GM18517 (cell line): Measurements from ENCODE around the gene CCL25.
"Not testable (repeated sequence)": the region's sequence is repeated elsewhere in the genome, so short reads cannot be mapped to it uniquely, and the experiment has no call there.

Experiments
- ATAC-seq: cut with Tn5 transposase; IDR thresholded peaks from one replicate; pipeline ENCODE4 v1.9.1; 2021; ENCODE audit warnings: mild to moderate bottlenecking, moderate library complexity; ENCODE audit not compliant: unreplicated experiment

The CCL25 gene

GRCh38 chr19:8052464-8052859, at the start of gene CCL25:
TSS of gene CCL25 (plus strand) at chr19:8052760. CDS start at chr19:8053050, 290 bp downstream.
- ATAC-seq, result no peak

- ATAC-seq, result no peak
Measured at GRCh38 chr19:8004001-8004400, 48.6 kb upstream of the CCL25 start.

- no peak for ATAC-seq
Measured at GRCh38 chr19:8004723-8005513, 47.6 kb upstream of the CCL25 start.

GRCh38 chr19:8005534-8006256, 46.9 kb upstream of the CCL25 start, which contains the start of gene ELAVL1:
TSS of gene ELAVL1 (minus strand) at chr19:8005641. CDS start at chr19:7991815, 13,826 bp downstream.
- peak; percentile 44 for ATAC-seq

GRCh38 chr19:8017808-8018207, 34.8 kb upstream of the CCL25 start:
- ATAC-seq, result no peak

GRCh38 chr19:8020681-8021080, 31.9 kb upstream of the CCL25 start:
- ATAC-seq, result no peak

GRCh38 chr19:8021374-8021773, 31.2 kb upstream of the CCL25 start:
- ATAC-seq, result no peak

- ATAC-seq, result no peak
Measured at GRCh38 chr19:8022275-8022674, 30.3 kb upstream of the CCL25 start.

- ATAC-seq, result no peak
Measured at GRCh38 chr19:8023371-8023770, 29.2 kb upstream of the CCL25 start.

GRCh38 chr19:8024256-8024655, 28.3 kb upstream of the CCL25 start:
- ATAC-seq, result not testable (repeated sequence)

GRCh38 chr19:8025316-8025715, 27.2 kb upstream of the CCL25 start:
- ATAC-seq, result no peak

- ATAC-seq, result no peak
Measured at GRCh38 chr19:8028951-8029491, 23.5 kb upstream of the CCL25 start.

- no peak for ATAC-seq
Measured at GRCh38 chr19:8030960-8031359, 21.6 kb upstream of the CCL25 start.

GRCh38 chr19:8033287-8034177, 19.0 kb upstream of the CCL25 start:
- not testable (repeated sequence) for ATAC-seq

- no peak for ATAC-seq
Measured at GRCh38 chr19:8034178-8034525, 18.4 kb upstream of the CCL25 start.

- no peak for ATAC-seq
Measured at GRCh38 chr19:8036434-8037099, 16.0 kb upstream of the CCL25 start.

GRCh38 chr19:8038815-8039214, 13.7 kb upstream of the CCL25 start:
- ATAC-seq, result no peak

GRCh38 chr19:8039231-8039630, 13.3 kb upstream of the CCL25 start:
- ATAC-seq, result no peak

- ATAC-seq, result no peak
Measured at GRCh38 chr19:8041531-8041931, 11.0 kb upstream of the CCL25 start.

GRCh38 chr19:8042900-8043299, 9.7 kb upstream of the CCL25 start:
- ATAC-seq, result no peak
